ENCODE measurements around the gene FARP2.

Gene FARP2

GRCh38 chr2:241323778-241324177, 32.3 kb upstream of the FARP2 start (continued):
- TF ChIP-seq TSHZ2 (CRISPR knock-in tag; IDR thresholded peaks at IDR 0.05) (no peak), TCF4 (CRISPR knock-in tag; IDR thresholded peaks at IDR 0.05; ENCODE audit: borderline replicate concordance) (no peak), CSDC2 (CRISPR knock-in tag; IDR thresholded peaks at IDR 0.05) (no peak), BACH2 (CRISPR knock-in tag; IDR thresholded peaks at IDR 0.05; ENCODE audit: borderline replicate concordance) (no peak), OSR1 (CRISPR knock-in tag; IDR thresholded peaks at IDR 0.05) (no peak)

- TF ChIP-seq ZNF565 (CRISPR knock-in tag; conservative IDR thresholded peaks at IDR 0.05; ENCODE audit: low read depth), result no peak
- no peak for TF ChIP-seq ESRRG (CRISPR knock-in tag; IDR thresholded peaks at IDR 0.05)
- no peak for TF ChIP-seq POU6F1 (CRISPR knock-in tag; IDR thresholded peaks at IDR 0.05; ENCODE audit: borderline replicate concordance, low read depth)
- TF ChIP-seq PPARA (CRISPR knock-in tag; IDR thresholded peaks at IDR 0.05; ENCODE audit: borderline replicate concordance), result no peak
- TF ChIP-seq TCF4 (CRISPR knock-in tag; IDR thresholded peaks at IDR 0.05; ENCODE audit: borderline replicate concordance), result no peak
- no peak for TF ChIP-seq ZFP3 (CRISPR knock-in tag; IDR thresholded peaks at IDR 0.05)
- TF ChIP-seq GLIS3 (CRISPR knock-in tag; IDR thresholded peaks at IDR 0.05), result no peak
- no peak for ATAC-seq
Measured at GRCh38 chr2:241324775-241325174, 31.3 kb upstream of the FARP2 start.

- no peak for TF ChIP-seq ZNF565 (CRISPR knock-in tag; conservative IDR thresholded peaks at IDR 0.05; ENCODE audit: low read depth)
- no peak for TF ChIP-seq ZNF8 (CRISPR knock-in tag; IDR thresholded peaks at IDR 0.05)
- no peak for TF ChIP-seq ZFP3 (CRISPR knock-in tag; IDR thresholded peaks at IDR 0.05)
- TF ChIP-seq GLIS3 (CRISPR knock-in tag; IDR thresholded peaks at IDR 0.05), result no peak
- TF ChIP-seq ESRRG (CRISPR knock-in tag; IDR thresholded peaks at IDR 0.05), result no peak
- no peak for ATAC-seq
Measured at GRCh38 chr2:241325257-241325656, 30.8 kb upstream of the FARP2 start.

GRCh38 chr2:241329669-241330615, 26.1 kb upstream of the FARP2 start:
- ATAC-seq, result no peak
- TF ChIP-seq SNAI2 (CRISPR knock-in tag; IDR thresholded peaks at IDR 0.05), result no peak
- no peak for TF ChIP-seq TOX (CRISPR knock-in tag; IDR thresholded peaks at IDR 0.05; ENCODE audit: borderline replicate concordance)
- TF ChIP-seq ZNF8 (CRISPR knock-in tag; IDR thresholded peaks at IDR 0.05), result no peak
- no peak for TF ChIP-seq ZFP3 (CRISPR knock-in tag; IDR thresholded peaks at IDR 0.05)
- no peak for TF ChIP-seq ARNTL (CRISPR knock-in tag; IDR thresholded peaks at IDR 0.05; ENCODE audit: borderline replicate concordance, low read depth)
- no peak for TF ChIP-seq PATZ1 (CRISPR knock-in tag; IDR thresholded peaks at IDR 0.05; ENCODE audit: borderline replicate concordance)
- no peak for TF ChIP-seq GLIS3 (CRISPR knock-in tag; IDR thresholded peaks at IDR 0.05)
- TF ChIP-seq ESRRG (CRISPR knock-in tag; IDR thresholded peaks at IDR 0.05), result no peak
- no peak for TF ChIP-seq RARB (CRISPR knock-in tag; IDR thresholded peaks at IDR 0.05)

- ATAC-seq, result no peak
- TF ChIP-seq ISL1 (CRISPR knock-in tag; IDR thresholded peaks at IDR 0.05) (no peak), PPARA (CRISPR knock-in tag; IDR thresholded peaks at IDR 0.05; ENCODE audit: borderline replicate concordance) (no peak), ARNTL (CRISPR knock-in tag; IDR thresholded peaks at IDR 0.05; ENCODE audit: borderline replicate concordance, low read depth) (no peak), TCF4 (CRISPR knock-in tag; IDR thresholded peaks at IDR 0.05; ENCODE audit: borderline replicate concordance) (no peak), ZNF8 (CRISPR knock-in tag; IDR thresholded peaks at IDR 0.05) (no peak), SNAI2 (CRISPR knock-in tag; IDR thresholded peaks at IDR 0.05) (no peak), CREB5 (CRISPR knock-in tag; IDR thresholded peaks at IDR 0.05; ENCODE audit: low read depth) (no peak), OSR1 (CRISPR knock-in tag; IDR thresholded peaks at IDR 0.05) (no peak), CSRNP3 (CRISPR knock-in tag; IDR thresholded peaks at IDR 0.05) (no peak), PATZ1 (CRISPR knock-in tag; IDR thresholded peaks at IDR 0.05; ENCODE audit: borderline replicate concordance) (no peak), BACH2 (CRISPR knock-in tag; IDR thresholded peaks at IDR 0.05; ENCODE audit: borderline replicate concordance) (no peak), ZFP30 (CRISPR knock-in tag; IDR thresholded peaks at IDR 0.05) (no peak), ZC3H10 (CRISPR knock-in tag; IDR thresholded peaks at IDR 0.05) (no peak)
Measured at GRCh38 chr2:241330616-241330981, 25.5 kb upstream of the FARP2 start.
